ENCODE measurements around the gene DPP10.

GRCh38 chr2:115374981-115375380 lies 932.5 kb downstream of the DPP10 start:
- TF ChIP-seq ARNT (IDR thresholded peaks at IDR 0.05) (no peak), BHLHE40 (IDR thresholded peaks at IDR 0.05; ENCODE audit: borderline replicate concordance) (no peak), FOXM1 (IDR thresholded peaks at IDR 0.05; ENCODE audit: borderline replicate concordance) (no peak)
